NT2/D1 (cell line): ENCODE results near the gene RNF13.

Source experiments
- DNase-seq: peaks from one replicate; pipeline ENCODE4 v3.0.0-alpha.2; 2011; ENCODE audit warnings: low read depth, low spot score
- H3K27me3 ChIP-seq: 2 replicates; pipeline ENCODE4 v1.6.0; 2011; ENCODE audit warnings: mild to moderate bottlenecking; ENCODE audit not compliant: insufficient read length, insufficient read depth
- H3K36me3 ChIP-seq: 2 replicates; pipeline ENCODE4 v1.6.1; 2011; ENCODE audit warnings: mild to moderate bottlenecking, low read length, mixed read lengths; ENCODE audit not compliant: insufficient read depth, insufficient read length
- H3K4me1 ChIP-seq: 2 replicates; pipeline ENCODE4 v1.5.1; 2011; ENCODE audit not compliant: insufficient read depth, insufficient read length
- H3K4me3 ChIP-seq: 2 replicates; pipeline ENCODE4 v1.5.1; 2011; ENCODE audit warnings: low read depth; ENCODE audit not compliant: insufficient read length
- H3K9ac ChIP-seq: 2 replicates; pipeline ENCODE4 v1.6.0; 2011; ENCODE audit warnings: low read depth; ENCODE audit not compliant: insufficient read length
- H3K9me3 ChIP-seq: 2 replicates; pipeline ENCODE4 v1.5.1; 2011; ENCODE audit warnings: mild to moderate bottlenecking, low read length; ENCODE audit not compliant: insufficient read depth
- SUZ12 ChIP-seq: IDR thresholded peaks from 2 replicates; pipeline ENCODE4 v1.6.1; 2011; ENCODE audit not compliant: insufficient read length, insufficient read depth; ENCODE audit errors: extremely low read depth
- YY1 ChIP-seq: IDR thresholded peaks from 2 replicates; pipeline ENCODE4 v1.6.1; 2011; ENCODE audit not compliant: insufficient read length, insufficient read depth
- ZNF274 ChIP-seq: IDR thresholded peaks from 2 replicates; pipeline ENCODE4 v1.6.1; 2011; ENCODE audit warnings: mild to moderate bottlenecking, low read depth, low read length

Gene RNF13

GRCh38 chr3:149901770-149902169 is 88.8 kb downstream of the RNF13 start:
- Histone ChIP-seq H3K4me1 (no peaks in the 10 kb centered on the region), H3K4me3 (no peak overlapping the region), H3K27me3 (no peaks in the 10 kb centered on the region), H3K9ac (no peak overlapping the region), H3K36me3 (no peaks in the 10 kb centered on the region), H3K9me3 (no peaks in the 10 kb centered on the region)
- no peak for DNase-seq
- TF ChIP-seq YY1 (no peak), SUZ12 (no peak), ZNF274 (no peak)

DNA sequence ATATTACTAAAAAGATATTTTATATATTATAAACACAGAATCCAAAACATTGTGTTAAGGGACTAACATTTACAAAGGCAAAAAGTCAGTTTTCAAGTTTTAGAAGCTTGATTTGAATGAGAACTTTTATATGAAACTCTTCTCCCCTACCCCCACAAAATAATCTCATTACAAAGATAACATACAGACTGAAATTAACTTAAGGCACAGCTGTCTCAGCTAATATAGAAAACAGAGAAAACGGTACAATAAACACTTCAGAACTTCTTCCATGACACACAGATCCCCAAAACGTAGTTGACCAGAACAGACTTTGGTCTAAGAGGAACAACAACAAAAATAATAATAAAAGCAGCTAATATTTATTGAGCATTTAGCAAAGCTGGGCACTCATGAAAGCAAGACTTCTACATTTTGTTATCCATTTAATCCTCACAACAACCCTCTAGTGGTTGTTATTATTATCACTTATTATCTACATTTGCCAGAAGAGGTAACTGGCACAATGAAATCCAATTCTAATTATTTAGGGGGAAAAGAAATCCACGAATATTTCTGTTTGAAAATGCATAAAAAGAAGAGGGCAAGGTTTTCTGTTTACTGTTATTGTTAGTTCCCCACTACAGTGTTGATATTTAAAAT is 89.6 kb downstream of the RNF13 start:
- no peaks in the 10 kb centered on the region for H3K27me3 ChIP-seq
- no peak overlapping the region for H3K9ac ChIP-seq
- TF ChIP-seq YY1 (no peak), ZNF274 (no peak), SUZ12 (no peak)
- no peak overlapping the region for H3K4me3 ChIP-seq
- no peaks in the 10 kb centered on the region for H3K36me3 ChIP-seq
- no peaks in the 10 kb centered on the region for H3K4me1 ChIP-seq
- no peak for DNase-seq
- H3K9me3 ChIP-seq, result no peaks in the 10 kb centered on the region

DNA sequence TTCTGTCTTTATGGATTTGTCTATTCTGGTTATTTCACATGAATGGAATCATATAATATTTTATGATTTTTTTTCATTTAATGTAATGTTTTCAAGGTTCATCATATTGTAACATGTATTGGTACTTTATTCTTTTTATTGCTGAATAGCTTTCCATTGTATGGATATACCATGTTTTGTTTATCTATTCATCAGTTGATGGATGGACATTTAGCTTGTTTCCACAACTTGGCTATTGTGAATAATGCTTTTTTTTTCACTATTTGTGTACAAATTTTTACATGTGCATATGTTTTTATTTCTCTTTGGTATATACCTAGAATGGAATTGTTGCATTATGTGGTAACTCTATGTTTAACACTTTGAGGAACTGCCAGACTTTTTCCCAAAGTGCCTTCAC is 93.0 kb downstream of the RNF13 start:
- no peaks in the 10 kb centered on the region for H3K36me3 ChIP-seq
- no peak overlapping the region for H3K4me3 ChIP-seq
- H3K9ac ChIP-seq, result no peak overlapping the region
- no peak for DNase-seq
- no peaks in the 10 kb centered on the region for H3K9me3 ChIP-seq
- H3K4me1 ChIP-seq, result no peaks in the 10 kb centered on the region
- TF ChIP-seq ZNF274, result no peak
- no peak for TF ChIP-seq YY1
- no peak for TF ChIP-seq SUZ12
- no peaks in the 10 kb centered on the region for H3K27me3 ChIP-seq

DNA sequence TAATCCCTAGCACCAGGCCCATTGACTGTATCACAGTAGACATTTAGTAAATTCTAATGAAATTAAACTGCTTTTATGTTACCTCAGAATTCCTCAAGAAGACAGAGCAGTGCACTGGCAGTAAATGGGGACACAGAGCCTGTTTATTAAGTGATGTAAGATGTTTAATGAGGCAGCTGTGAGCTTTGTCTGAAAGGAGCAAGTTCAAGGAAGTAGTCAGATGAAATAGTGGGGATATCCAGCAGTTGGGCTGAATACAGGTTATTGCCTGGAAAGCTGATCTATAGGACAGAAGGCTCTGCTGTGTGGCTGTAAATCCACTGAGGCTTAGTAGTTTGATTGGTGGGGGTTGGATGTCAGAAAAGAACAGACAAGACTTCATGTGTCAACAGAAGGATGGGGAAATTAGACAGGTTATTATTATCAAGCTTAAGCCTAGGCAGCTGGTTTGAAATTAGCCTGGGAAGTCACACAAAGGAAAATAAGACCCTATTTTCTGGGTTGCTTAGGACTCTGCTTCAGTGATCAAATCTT is 95.5 kb downstream of the RNF13 start:
- Histone ChIP-seq H3K36me3 (no peaks in the 10 kb centered on the region), H3K27me3 (no peaks in the 10 kb centered on the region), H3K4me1 (no peaks in the 10 kb centered on the region), H3K9ac (no peak overlapping the region), H3K9me3 (no peaks in the 10 kb centered on the region), H3K4me3 (no peak overlapping the region)
- TF ChIP-seq ZNF274, result no peak
- no peak for TF ChIP-seq SUZ12
- TF ChIP-seq YY1, result no peak
- DNase-seq, result no peak

- TF ChIP-seq ZNF274 (no peak), SUZ12 (no peak), YY1 (no peak)
- H3K36me3 ChIP-seq, result no peaks in the 10 kb centered on the region
- no peaks in the 10 kb centered on the region for H3K4me1 ChIP-seq
- H3K9ac ChIP-seq, result no peak overlapping the region
- H3K27me3 ChIP-seq, result no peaks in the 10 kb centered on the region
- H3K9me3 ChIP-seq, result no peaks in the 10 kb centered on the region
- no peak overlapping the region for H3K4me3 ChIP-seq
- no peak for DNase-seq
Observed at GRCh38 chr3:149909923-149910322, 96.9 kb downstream of the RNF13 start.

DNA sequence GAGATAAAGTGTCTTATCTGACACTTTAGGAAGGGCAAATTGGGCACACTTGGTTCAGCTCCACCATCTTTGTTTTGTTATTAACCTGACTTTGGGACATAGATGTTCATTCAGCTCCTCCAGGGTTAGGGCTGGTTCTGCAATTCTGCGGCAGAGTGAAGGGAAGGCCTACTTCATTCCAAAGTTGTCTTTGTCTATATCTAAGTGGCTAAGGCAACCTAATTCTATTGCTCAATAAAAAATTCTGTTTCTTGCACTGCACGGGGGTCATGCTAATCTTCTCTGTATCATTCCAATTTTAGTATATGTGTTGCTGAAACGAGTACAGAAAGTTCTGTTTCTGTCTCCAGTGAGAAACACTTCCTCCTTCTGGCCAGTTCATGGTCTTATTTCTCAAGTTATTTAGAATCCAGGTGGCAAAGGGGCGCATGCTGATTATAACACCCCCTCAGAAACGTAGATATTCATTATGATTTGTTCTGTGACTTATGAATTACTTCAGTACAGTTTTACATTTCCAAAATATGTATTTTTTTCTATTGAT is 104.2 kb downstream of the RNF13 start:
- TF ChIP-seq ZNF274, result no peak
- TF ChIP-seq YY1, result no peak
- TF ChIP-seq SUZ12, result no peak
- no peaks in the 10 kb centered on the region for H3K27me3 ChIP-seq
- no peak overlapping the region for H3K4me3 ChIP-seq
- H3K9ac ChIP-seq, result no peak overlapping the region
- H3K9me3 ChIP-seq, result no peaks in the 10 kb centered on the region
- H3K4me1 ChIP-seq, result no peaks in the 10 kb centered on the region
- no peak for DNase-seq
- no peaks in the 10 kb centered on the region for H3K36me3 ChIP-seq

DNA sequence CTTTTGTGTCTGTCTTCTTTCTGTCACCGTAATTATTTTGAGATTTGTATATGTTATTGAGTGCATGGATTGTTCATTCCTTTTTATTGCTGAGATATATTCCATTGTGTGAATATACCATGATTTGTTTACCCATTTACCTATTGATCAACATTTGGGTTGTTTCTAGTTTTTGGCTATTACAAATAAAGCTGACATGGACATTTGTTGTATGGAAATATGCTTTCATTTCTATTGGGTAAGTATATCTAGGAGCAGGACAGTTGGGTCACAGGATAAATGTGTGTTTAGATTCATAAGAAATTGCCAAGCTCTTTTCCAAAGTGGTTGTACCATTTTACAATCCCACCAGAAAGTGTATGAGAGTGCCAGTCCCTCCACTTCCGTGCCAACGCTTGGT is 106.5 kb downstream of the RNF13 start:
- DNase-seq, result no peak
- TF ChIP-seq ZNF274, result no peak
- no peak for TF ChIP-seq SUZ12
- no peak for TF ChIP-seq YY1
- H3K4me1 ChIP-seq, result no peaks in the 10 kb centered on the region

More for the DNA sequence above, 106.5 kb downstream of the RNF13 start:
- H3K27me3 ChIP-seq, result no peaks in the 10 kb centered on the region
- no peak overlapping the region for H3K9ac ChIP-seq
- H3K36me3 ChIP-seq, result peaks cover 2% of the 10 kb centered on the region
- H3K4me3 ChIP-seq, result no peak overlapping the region
- H3K9me3 ChIP-seq, result no peaks in the 10 kb centered on the region
